T-cell (primary cell): ENCODE results near the gene ANO2. TPM values are rescaled to one million over a fixed set of nuclear protein-coding genes. Genes with fewer than 3 reads are reported as not detected.

Experiments used
- ATAC-seq, 4 experiments: fragments of 200-7000 bp in 3 of 4; fragments of 150-1000 bp in 1 of 4; cut with Tn5 transposase; replicated peaks in 1 of 4; 1 replicate in 3 of 4; 2 replicates in 1 of 4; pipeline ENCODE4 v1.10.0; 2021; ENCODE audit warnings: moderate library complexity in 3 of 4, mild to moderate bottlenecking in 2 of 4, moderate number of reproducible peaks in 1 of 4
- CTCF ChIA-PET, 2 donors: fragments of 300-600 bp; sonication (Branson Sonifier 250); formaldehyde crosslinking; loops; one replicate each; lab custom pipeline; 2022; ENCODE audit warnings: antibody characterized with exemption in 2 of 2; lab: Charles Lee
- POLR2A ChIA-PET, 2 donors: fragments of 300-600 bp; sonication (Branson Sonifier 250); formaldehyde crosslinking; loops; one replicate each; lab custom pipeline; 2022; ENCODE audit warnings: antibody characterized with exemption in 2 of 2; lab: Charles Lee
- DNase-seq, 35 experiments: peaks; one replicate each; pipeline versions ENCODE4 v3.0.0 to v3.0.0-alpha.2; 2013 to 2023
- H3K27ac ChIP-seq: one replicate; pipeline ENCODE4 v1.5.1; 2013; ENCODE audit warnings: low read length
- H3K27me3 ChIP-seq, 2 experiments: replicated peaks in 1 of 2; 1 replicate in 1 of 2; 2 replicates in 1 of 2; pipeline versions ENCODE4 v1.6.1 to v1.7.0; 2013; ENCODE audit warnings: low read length in 1 of 2, mixed read lengths in 1 of 2; ENCODE audit not compliant: control insufficient read depth in 2 of 2, insufficient read depth in 2 of 2; ENCODE audit errors: extremely low read depth in 1 of 2
- H3K36me3 ChIP-seq, 2 donors: 1 replicate in 1 of 2; 2 replicates in 1 of 2; pipeline versions ENCODE4 v1.6.1 to v1.7.0; 2013; ENCODE audit warnings: low read length in 1 of 2; ENCODE audit not compliant: control insufficient read depth in 2 of 2, insufficient read depth in 1 of 2; ENCODE audit errors: extremely low read depth in 1 of 2
- H3K4me1 ChIP-seq, 2 experiments: 1 replicate in 1 of 2; 2 replicates in 1 of 2; pipeline versions ENCODE4 v1.6.1 to v1.7.0; 2013; ENCODE audit warnings: low read length in 2 of 2, mixed read lengths in 1 of 2; ENCODE audit not compliant: insufficient read depth in 2 of 2, control insufficient read depth in 1 of 2; ENCODE audit errors: extremely low read depth in 1 of 2
- H3K4me3 ChIP-seq, 2 donors: 1 replicate in 1 of 2; 2 replicates in 1 of 2; pipeline versions ENCODE4 v1.5.1 to v1.7.0; 2013; ENCODE audit warnings: mild to moderate bottlenecking in 2 of 2, low read length in 1 of 2, moderate library complexity in 1 of 2; ENCODE audit not compliant: control insufficient read depth in 1 of 2; ENCODE audit errors: extremely low read depth in 1 of 2
- H3K9me3 ChIP-seq: 2 replicates; pipeline ENCODE4 v1.7.0; 2013
- H3K27ac Mint-ChIP-seq, 2 donors: one replicate each; pipeline ENCODE4 v1.8.0; 2020 to 2021; ENCODE audit warnings: mild to moderate bottlenecking in 2 of 2, mixed read lengths in 2 of 2
- H3K27me3 Mint-ChIP-seq, 2 donors: one replicate each; pipeline ENCODE4 v1.8.0; 2021 to 2022; ENCODE audit warnings: mixed read lengths in 2 of 2
- H3K36me3 Mint-ChIP-seq: one replicate; pipeline ENCODE4 v1.8.0; 2021; ENCODE audit warnings: mixed read lengths
- H3K4me1 Mint-ChIP-seq, 3 donors: one replicate each; pipeline ENCODE4 v1.8.0; 2020 to 2022; ENCODE audit warnings: mixed read lengths in 3 of 3, mild to moderate bottlenecking in 1 of 3
- H3K4me3 Mint-ChIP-seq, 3 donors: one replicate each; pipeline ENCODE4 v1.8.0; 2020 to 2022; ENCODE audit warnings: mild to moderate bottlenecking in 3 of 3, mixed read lengths in 3 of 3, moderate library complexity in 3 of 3
- H3K9me3 Mint-ChIP-seq, 3 donors: one replicate each; pipeline ENCODE4 v1.8.0; 2020 to 2022; ENCODE audit warnings: mixed read lengths in 3 of 3
- WGBS: methylation state at CpG from one replicate; pipeline ENCODE4 v1.1.5; 2013; ENCODE audit warnings: missing lambda C conversion rate; ENCODE audit not compliant: insufficient coverage; 5-methylcytosine and 5-hydroxymethylcytosine counted together
- total RNA-seq, 35 experiments: library from RNA in 6 of 35; stranded (reverse) in 6 of 35; fragments of 120-200 nt in 1 of 35; gene quantifications; one replicate each; pipeline versions ENCODE4 v1.2.1 to v1.2.4 and lab custom pipeline; 2013 to 2026

Gene ANO2
- total RNA-seq, 5 donors from 2014 or later (not counting 1 experiment from before 2014, with no cell fraction given): not detected

DNA sequence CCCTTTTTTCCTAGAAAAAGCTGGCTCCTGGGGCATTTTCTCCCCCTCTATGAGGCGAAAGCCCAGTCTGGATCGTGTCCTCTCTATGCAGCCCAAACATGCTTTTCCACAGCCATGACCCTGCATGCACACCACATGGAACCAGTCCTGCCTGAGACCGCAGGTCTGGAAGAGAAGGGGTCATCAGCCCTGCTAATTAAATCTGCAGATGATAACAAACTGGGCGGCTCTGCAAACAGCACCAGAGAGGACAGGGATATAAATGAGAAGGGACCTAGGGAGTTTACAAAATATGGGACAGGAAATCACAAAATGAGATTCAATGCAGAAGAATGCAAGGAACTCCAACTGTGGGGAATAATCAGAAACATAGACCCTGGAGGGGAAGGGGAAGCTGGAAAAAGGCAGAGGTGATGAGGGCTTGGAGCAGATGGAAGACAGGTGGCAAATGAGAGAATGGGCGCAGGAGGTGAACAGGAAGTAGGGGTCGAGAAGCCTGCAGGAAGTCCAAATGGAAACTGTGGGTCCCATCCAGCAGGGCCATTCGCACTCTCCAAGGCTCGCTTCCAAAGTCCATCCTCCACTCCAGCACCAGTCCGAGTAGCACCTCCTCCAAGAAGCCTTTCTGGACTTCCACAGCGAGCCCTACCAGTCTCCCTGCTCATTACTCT lies 76.3 kb downstream of the ANO2 start:
- Mint-ChIP-seq H3K9me3 (no peaks in the 10 kb centered on the region), H3K27ac (no peak overlapping the region), H3K4me3 (no peak overlapping the region), H3K4me1 (no peaks in the 10 kb centered on the region), H3K36me3 (no peaks in the 10 kb centered on the region), H3K27me3 (peaks cover 0 to 3% of the 10 kb centered on the region in 2 donors)
- no peaks in the 10 kb centered on the region for H3K36me3 ChIP-seq
- POLR2A ChIA-PET: interaction anchor here in 1 of 2 donors (0.6 kb wide), 1 partner anchor 16 kb away, joined by 5 read pairs; no protein-coding TSS in a partner anchor
- ATAC-seq (no peak), DNase-seq (no peak)
- H3K9me3 ChIP-seq: no peaks in the 10 kb centered on the region
- H3K4me1 ChIP-seq: no peaks in the 10 kb centered on the region
- CTCF ChIA-PET: no interaction called here
- H3K4me3 ChIP-seq: no peak overlapping the region
- whole genome bisulfite sequencing: 88% methylated on average over 9 of the region's 10 CpGs
- H3K27ac ChIP-seq: no peak overlapping the region
- H3K27me3 ChIP-seq: peaks cover 0 to 8% of the 10 kb centered on the region in 2 experiments

DNA sequence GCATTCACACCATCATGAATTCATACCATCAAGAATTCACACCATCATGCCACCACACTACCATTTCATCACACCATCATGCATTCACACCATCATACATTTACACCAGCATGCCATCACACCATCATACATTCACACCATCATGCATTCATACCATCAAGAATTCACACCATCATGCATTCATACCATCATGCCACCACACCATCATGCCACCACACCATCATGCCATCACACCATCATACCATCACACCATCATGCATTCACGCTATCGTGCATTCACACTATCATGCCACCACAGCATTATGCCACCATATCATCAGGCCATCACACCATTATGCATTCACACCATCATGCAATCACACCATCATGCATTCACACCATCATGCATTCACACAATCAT lies 79.7 kb downstream of the ANO2 start:
- no peaks in the 10 kb centered on the region for H3K4me1 Mint-ChIP-seq
- POLR2A ChIA-PET: no interaction called here
- no peaks in the 10 kb centered on the region for H3K9me3 Mint-ChIP-seq

DNA sequence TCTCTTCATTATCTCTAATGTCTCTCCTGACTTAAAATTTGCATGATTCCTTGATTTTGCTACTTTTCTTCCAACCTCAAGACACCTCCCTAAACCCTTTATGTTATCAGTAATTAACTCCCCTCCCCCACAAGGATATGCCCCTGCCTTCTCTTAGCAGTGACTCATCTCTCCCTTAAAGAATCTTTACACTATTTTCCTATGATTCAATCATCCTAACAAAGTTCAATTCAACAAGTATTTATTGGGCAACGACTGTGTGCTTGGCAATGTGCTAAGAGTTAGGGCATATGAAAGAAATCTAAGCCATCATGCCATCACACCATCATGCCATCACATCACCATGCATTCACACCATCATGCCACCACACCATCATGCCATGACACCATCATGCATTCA lies 80.1 kb downstream of the ANO2 start:
- Mint-ChIP-seq H3K36me3 (no peaks in the 10 kb centered on the region), H3K9me3 (peaks cover 0 to 4% (median 0%) of the 10 kb centered on the region in 3 donors), H3K27ac (no peak overlapping the region), H3K4me3 (no peak overlapping the region), H3K4me1 (no peaks in the 10 kb centered on the region), H3K27me3 (peaks cover 1 to 4% of the 10 kb centered on the region in 2 donors)
- CTCF ChIA-PET: interaction anchor here in 1 of 2 donors (1.0 kb wide), 1 partner anchor 305 kb away, joined by 7 read pairs; no protein-coding TSS in a partner anchor
- Histone ChIP-seq H3K4me1 (no peaks in the 10 kb centered on the region), H3K36me3 (no peaks in the 10 kb centered on the region), H3K27ac (no peak overlapping the region), H3K4me3 (no peak overlapping the region), H3K27me3 (peaks cover 0 to 9% of the 10 kb centered on the region in 2 experiments), H3K9me3 (no peaks in the 10 kb centered on the region)
- DNase-seq: no peak
- no peak for ATAC-seq
- POLR2A ChIA-PET: no interaction called here
- WGBS: no CpG with 5 or more reads among the region's 1 CpG

More for the DNA sequence above, 79.7 kb downstream of the ANO2 start:
- peaks cover 0 to 9% of the 10 kb centered on the region in 2 experiments for H3K27me3 ChIP-seq
- CTCF ChIA-PET: no interaction called here
- no peak for DNase-seq
- H3K9me3 ChIP-seq: no peaks in the 10 kb centered on the region
- no peak for ATAC-seq
- H3K27ac ChIP-seq: no peak overlapping the region
- no peaks in the 10 kb centered on the region for H3K36me3 ChIP-seq
- 97% methylated on average over 2 of the region's 2 CpGs for WGBS
- Mint-ChIP-seq H3K36me3 (no peaks in the 10 kb centered on the region), H3K4me3 (no peak overlapping the region), H3K27me3 (peaks cover 0 to 1% of the 10 kb centered on the region in 2 donors), H3K27ac (no peak overlapping the region)
- H3K4me3 ChIP-seq: no peak overlapping the region
- no peaks in the 10 kb centered on the region for H3K4me1 ChIP-seq

DNA sequence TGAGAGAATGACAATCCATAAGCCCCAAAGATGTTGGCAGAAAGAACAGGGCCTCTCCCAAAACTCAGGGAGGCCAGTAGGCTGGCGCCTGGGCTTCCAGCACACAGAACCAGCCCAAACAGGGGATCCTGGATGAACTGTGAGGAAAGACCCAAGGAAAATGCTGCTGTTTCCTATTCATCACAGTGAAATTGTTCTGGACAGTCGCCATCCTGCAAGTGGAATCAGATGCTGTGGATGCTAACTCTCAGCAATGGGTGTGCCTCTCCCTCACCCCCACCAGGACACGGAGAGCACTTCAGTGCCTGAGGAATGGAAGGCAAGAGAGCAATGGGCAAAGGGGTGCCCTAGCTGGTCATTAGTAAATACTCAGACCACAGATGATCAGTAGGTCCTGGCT lies 80.8 kb downstream of the ANO2 start:
- no peaks in the 10 kb centered on the region for H3K36me3 Mint-ChIP-seq
- H3K9me3 ChIP-seq: no peaks in the 10 kb centered on the region
- H3K4me3 Mint-ChIP-seq: no peak overlapping the region
- ChIA-PET CTCF (interaction anchor here in 1 of 2 donors (1.0 kb wide), 1 partner anchor 305 kb away, joined by 7 read pairs; no protein-coding TSS in a partner anchor), POLR2A (no interaction called here)
- H3K4me1 Mint-ChIP-seq: no peaks in the 10 kb centered on the region
- peaks cover 0 to 4% (median 0%) of the 10 kb centered on the region in 3 donors for H3K9me3 Mint-ChIP-seq
- H3K27me3 Mint-ChIP-seq: peaks cover 1 to 6% of the 10 kb centered on the region in 2 donors
- H3K27ac ChIP-seq: no peak overlapping the region
- no peak for DNase-seq
- 89% methylated on average over 1 of the region's 3 CpGs for WGBS
- no peak for ATAC-seq
- H3K27me3 ChIP-seq: peaks cover 0 to 9% of the 10 kb centered on the region in 2 experiments
- H3K36me3 ChIP-seq: no peaks in the 10 kb centered on the region
- no peak overlapping the region for H3K4me3 ChIP-seq
- no peak overlapping the region for H3K27ac Mint-ChIP-seq
- no peaks in the 10 kb centered on the region for H3K4me1 ChIP-seq

DNA sequence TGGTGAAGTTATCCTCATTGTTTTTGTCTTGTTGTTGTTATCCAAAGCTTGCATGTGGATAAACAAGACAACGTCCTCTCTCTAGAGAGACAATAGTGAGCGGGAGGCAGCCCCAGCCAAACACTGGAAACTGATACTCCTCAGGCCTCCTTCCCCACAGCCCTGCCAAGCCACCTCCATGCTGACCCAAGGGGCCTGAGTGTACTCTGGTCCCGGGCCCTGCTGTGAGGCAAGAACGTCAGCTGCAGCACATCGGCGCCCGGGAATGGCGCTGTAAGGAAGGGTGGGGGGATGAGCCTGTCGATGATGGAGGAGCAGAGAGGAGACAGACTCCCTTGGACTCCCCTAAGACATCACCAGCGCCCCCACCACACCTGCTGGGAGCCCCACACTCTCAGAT lies 83.6 kb downstream of the ANO2 start:
- Histone ChIP-seq H3K27ac (no peak overlapping the region), H3K36me3 (no peaks in the 10 kb centered on the region), H3K4me1 (no peaks in the 10 kb centered on the region), H3K27me3 (peaks cover 0 to 9% of the 10 kb centered on the region in 2 experiments), H3K9me3 (no peaks in the 10 kb centered on the region), H3K4me3 (no peak overlapping the region)
- H3K4me3 Mint-ChIP-seq: no peak overlapping the region
- no peaks in the 10 kb centered on the region for H3K36me3 Mint-ChIP-seq
- DNase-seq (no peak), ATAC-seq (no peak)
- ChIA-PET CTCF (no interaction called here), POLR2A (no interaction called here)
- no peak overlapping the region for H3K27ac Mint-ChIP-seq
- 80% methylated on average over 1 of the region's 10 CpGs for WGBS
- peaks cover 0 to 6% of the 10 kb centered on the region in 2 donors for H3K27me3 Mint-ChIP-seq
- peaks cover 0 to 4% (median 0%) of the 10 kb centered on the region in 3 donors for H3K9me3 Mint-ChIP-seq
- H3K4me1 Mint-ChIP-seq: no peaks in the 10 kb centered on the region

DNA sequence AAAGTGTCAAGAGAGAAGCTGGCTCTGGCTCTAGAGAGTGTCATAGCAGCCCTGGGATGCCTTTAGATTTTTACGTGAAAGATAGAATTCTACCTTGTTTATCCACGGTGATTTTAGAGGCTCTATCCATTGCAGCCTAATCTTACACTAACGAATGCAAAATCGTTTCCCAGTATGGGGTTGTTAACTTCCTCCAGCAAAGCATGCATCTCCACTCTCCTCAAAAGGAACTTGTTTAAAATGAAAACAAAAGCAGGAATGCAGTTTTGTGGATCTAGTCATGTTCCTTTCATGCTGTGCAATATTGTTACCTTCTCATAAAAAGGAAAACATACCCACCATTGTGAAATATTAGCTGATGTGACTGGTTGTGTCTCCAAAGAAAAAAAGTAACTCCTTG lies 88.4 kb downstream of the ANO2 start:
- ChIA-PET POLR2A (no interaction called here), CTCF (no interaction called here)
- Mint-ChIP-seq H3K4me1 (no peaks in the 10 kb centered on the region), H3K36me3 (no peaks in the 10 kb centered on the region), H3K4me3 (no peak overlapping the region), H3K9me3 (peaks cover 0 to 4% (median 0%) of the 10 kb centered on the region in 3 donors), H3K27ac (no peak overlapping the region), H3K27me3 (peaks cover 4 to 18% of the 10 kb centered on the region in 2 donors)
- H3K4me3 ChIP-seq: no peak overlapping the region
- DNase-seq (no peak), ATAC-seq (no peak)
- H3K36me3 ChIP-seq: no peaks in the 10 kb centered on the region
- peaks cover 0 to 8% of the 10 kb centered on the region in 2 experiments for H3K27me3 ChIP-seq
- H3K4me1 ChIP-seq: no peaks in the 10 kb centered on the region
- H3K27ac ChIP-seq: no peak overlapping the region
- WGBS: no CpG with 5 or more reads among the region's 4 CpGs
- H3K9me3 ChIP-seq: no peaks in the 10 kb centered on the region
